Activated CD4-positive, CD25-positive, alpha-beta regulatory T cell treated with anti-CD3 and anti-CD28 coated beads, Interleukin-2, amount 50 U/mL, for 72 hours (primary cell): Measurements from ENCODE around the gene AMFR.
"Not testable (repeated sequence)": the region's sequence is repeated elsewhere in the genome, so short reads cannot be mapped to it uniquely, and the experiment has no call there.

Experiments
- DNase-seq: peaks from one replicate; pipeline ENCODE4 v3.0.0; 2021

Gene AMFR

DNA sequence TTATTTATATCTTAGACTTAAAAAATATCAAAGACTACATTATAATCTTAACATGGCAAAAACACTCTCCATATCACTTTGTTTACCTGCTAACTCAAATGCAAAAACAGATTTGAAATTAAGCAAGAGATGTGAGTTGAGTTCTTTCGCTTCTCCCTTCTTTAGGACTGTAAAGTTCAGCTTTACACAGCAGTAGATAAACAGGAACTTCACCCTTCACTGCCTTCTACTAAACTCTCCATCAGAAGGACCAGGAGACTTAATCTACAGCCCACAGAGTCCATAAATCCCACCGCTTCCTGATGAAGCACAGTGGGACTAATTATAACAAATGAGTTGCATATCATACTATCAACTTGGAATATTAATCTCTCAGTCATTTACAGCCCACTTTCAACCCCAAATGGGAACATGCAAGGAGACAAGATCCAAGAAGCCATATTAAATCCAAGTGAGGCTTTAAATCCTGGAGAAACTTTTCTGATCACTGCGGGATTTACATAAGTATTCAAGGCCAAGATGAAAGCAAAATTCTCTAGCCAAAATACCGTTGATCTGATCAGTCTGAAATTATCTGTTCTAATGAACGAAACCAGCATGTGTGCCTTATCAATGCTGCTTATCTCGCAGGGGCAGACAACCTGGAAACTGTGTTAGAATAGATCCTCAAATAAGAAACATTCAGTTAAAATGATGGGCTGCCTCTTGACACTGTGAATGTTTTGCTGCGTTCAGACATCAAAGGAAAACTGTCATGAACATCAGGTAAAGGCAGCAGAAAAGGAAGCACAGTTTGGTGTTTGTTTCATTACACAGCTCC is 1.6 kb downstream of the AMFR start:
- DNase-seq, result no peak

- DNase-seq, result no peak
Observed at GRCh38 chr16:56422896-56423441, 2.4 kb downstream of the AMFR start.

GRCh38 chr16:56421976-56422669 is 3.2 kb downstream of the AMFR start:
- DNase-seq, result no peak

- DNase-seq, result no peak
Observed at GRCh38 chr16:56421313-56421712, 4.0 kb downstream of the AMFR start.

DNA sequence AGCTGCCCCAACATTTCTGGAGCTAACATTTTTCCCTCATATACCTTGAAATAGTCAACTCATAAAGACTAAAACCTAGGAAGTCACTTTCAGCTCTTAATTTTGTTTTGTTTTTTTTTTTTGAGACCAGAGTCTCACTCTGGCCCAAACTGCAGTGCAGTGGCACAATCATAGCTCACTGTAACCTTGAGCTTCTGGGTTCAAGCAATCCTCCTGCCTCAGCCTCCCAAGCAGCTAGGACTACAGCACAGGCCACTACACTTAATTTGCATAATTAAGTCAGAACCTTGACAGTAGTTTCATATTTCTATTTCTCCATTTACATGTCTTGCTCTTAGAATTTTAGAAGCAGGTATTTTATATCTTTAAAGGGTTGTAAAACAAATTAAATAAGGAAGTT is 4.7 kb downstream of the AMFR start:
- DNase-seq, result no peak

- DNase-seq, result no peak
Observed at GRCh38 chr16:56419740-56420548, 5.4 kb downstream of the AMFR start.

DNA sequence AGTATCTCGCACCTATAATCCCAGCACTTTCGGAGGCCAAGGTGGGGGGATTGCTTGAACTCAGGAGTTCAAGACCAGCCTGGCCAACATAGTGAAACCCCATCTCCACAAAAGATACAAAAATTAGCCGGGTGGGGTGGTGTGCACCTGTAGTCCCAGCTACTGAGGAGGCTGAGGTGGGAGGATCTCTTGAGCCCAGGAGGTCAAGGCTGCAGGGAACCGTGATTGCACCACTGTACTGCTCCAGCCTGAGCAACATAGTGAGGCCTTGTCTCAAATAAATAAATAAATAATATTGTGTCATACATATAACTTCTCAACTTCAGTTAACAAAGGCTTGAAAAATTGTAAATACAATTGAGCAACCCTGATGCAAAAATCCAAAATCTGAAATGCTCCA is 8.2 kb downstream of the AMFR start:
- no peak for DNase-seq

DNA sequence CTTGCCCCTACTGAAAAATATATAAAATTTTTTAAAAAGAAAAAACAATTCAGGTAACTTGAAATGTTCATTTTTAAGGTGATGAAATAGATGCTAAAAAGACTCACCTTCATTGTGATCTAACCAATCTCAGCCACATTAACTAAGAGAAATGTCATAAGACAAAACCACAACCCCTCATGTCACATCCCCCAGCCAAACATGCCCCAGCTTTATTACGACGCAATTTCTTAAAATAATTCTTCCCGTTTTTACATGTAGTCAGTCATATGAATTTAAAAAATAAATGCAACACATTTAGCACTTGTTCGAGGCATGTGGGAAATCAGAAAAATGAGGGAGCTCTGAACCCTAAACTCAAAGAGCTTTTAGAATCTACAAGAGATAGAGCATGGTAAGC is 9.5 kb downstream of the AMFR start:
- DNase-seq, result no peak

GRCh38 chr16:56414366-56414765 is 11.0 kb downstream of the AMFR start:
- DNase-seq, result no peak

- DNase-seq, result no peak
Observed at GRCh38 chr16:56413381-56413780, 12.0 kb downstream of the AMFR start.

- DNase-seq, result no peak
Observed at GRCh38 chr16:56411624-56412023, 13.7 kb downstream of the AMFR start.

GRCh38 chr16:56411123-56411522 is 14.2 kb downstream of the AMFR start:
- DNase-seq, result no peak

GRCh38 chr16:56409195-56409594 is 16.1 kb downstream of the AMFR start:
- DNase-seq, result no peak

DNA sequence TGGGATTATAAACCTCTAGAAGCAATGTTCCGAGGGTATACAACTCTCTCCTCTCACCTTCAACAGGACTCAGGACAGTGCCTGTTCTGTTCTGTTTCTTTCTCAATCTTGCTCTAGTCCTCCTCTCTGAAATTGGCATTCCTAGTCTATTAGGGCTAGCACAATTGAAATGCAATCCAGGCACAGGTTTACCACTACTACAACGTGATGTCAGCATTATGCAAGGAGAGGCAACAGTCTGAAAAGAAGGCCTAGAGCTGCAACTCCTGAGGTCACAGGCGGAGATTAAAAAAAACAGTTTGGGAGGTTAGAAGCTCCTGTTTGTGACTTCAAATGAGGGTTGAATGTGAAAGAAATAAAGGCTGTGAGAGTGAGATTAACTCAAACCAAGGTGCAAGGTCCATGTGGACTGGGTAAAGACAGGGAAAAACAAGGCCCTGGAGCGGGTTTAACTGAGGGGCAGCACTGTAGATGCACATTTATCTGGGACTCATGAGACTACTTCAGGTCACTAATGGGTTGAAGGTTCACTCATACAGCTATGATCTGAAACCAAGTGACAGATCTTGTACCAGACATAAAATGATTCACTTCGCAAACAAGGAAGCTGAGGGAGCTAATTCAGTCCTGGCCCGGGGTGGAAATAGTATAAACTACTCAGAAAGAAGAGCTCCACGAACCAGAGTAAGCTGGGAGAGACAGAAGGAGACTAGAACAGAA is 16.8 kb downstream of the AMFR start:
- no peak for DNase-seq

GRCh38 chr16:56405977-56406672 is 19.2 kb downstream of the AMFR start:
- DNase-seq, result no peak

DNA sequence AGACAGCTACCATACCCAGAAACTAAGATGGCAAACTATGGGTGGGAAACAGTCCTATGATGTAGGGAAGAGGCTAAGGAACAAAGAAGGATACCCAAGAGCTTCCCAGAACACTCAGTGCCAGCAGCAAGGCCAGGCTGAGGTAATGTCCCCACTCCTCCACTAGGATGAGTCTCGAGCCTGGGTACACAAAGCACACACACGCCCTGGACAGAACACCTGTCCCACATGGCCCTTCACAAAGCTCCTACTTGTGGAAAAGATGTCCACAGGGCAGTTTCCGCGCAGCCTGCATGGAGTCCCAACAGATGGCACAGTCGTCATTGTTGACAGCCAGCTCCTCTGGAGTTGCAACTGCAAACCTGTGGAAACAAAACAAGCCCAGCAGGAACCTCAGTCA is 23.9 kb downstream of the AMFR start:
- DNase-seq, result no peak

DNA sequence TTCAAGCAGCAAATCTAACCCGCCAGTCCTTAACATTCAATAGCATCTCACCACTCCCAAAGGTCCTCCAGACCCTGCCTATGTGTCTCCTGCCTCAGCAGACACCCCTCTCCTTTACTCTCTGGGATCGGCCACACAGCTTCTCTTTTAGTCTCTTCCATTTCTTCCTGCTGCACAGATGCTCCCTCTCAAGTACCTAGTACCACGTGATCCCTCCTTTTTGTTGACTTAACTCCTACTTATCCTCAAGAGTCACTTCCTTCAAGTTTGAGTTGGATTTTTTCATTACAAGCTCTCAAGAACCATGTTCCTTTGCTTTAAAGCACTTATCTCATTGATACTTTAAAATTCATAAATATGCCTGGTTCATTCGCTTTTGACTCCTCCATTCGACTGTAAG is 24.9 kb downstream of the AMFR start:
- DNase-seq, result no peak

GRCh38 chr16:56399486-56399885 is 25.9 kb downstream of the AMFR start:
- DNase-seq, result no peak

DNA sequence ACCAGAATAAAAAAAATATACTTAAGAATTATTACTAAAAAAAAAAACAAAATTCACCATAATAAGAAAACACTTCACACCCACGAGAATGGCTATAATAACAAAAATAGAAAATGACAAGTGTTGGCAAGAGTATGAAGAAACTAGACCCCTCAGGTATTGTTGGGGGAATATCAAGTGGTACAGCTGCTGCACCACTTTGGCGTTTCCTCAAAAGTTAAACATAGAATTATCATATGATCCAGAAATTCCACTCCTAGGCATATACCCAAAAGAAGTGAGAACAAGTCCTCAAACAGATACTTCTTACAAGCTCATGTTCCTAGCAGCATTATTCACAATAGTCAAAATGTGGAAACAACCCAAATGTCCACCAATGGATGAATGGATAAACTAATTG is 26.3 kb downstream of the AMFR start:
- DNase-seq, result no peak

- not testable (repeated sequence) for DNase-seq
Observed at GRCh38 chr16:56396724-56397123, 28.6 kb downstream of the AMFR start.

GRCh38 chr16:56389554-56389953 is 35.8 kb downstream of the AMFR start:
- DNase-seq, result no peak

DNA sequence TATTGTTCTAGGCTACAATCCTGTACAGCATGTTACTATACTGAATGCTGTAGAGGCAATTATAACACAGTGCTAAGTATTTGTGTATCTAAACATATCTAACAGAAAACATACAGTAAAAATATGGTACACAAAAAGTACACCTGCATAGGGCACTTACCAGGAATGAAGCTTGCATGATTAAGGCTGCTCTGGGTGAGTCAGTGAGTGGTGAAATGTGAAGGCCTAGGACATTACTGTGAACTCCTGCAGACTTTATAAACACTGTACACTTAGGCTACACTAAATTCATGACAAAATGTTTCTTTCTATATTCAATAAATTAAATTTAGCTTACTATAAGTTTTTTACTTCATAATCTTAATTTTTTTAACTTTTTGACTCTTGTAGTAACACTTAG is 37.1 kb downstream of the AMFR start:
- no peak for DNase-seq
